ENCODE measurements around the gene CREB3L2.

Gene CREB3L2

GRCh38 chr7:137950263-137950621 lies 51.6 kb downstream of the CREB3L2 start:
- DNase-seq: no peak

- no peak for DNase-seq
These were observed 52.2 kb downstream of the CREB3L2 start for GRCh38 chr7:137949416-137950262.

- no peak for DNase-seq
These were observed 53.0 kb downstream of the CREB3L2 start for GRCh38 chr7:137948845-137949330.

- no peak for DNase-seq
These were observed 53.6 kb downstream of the CREB3L2 start for GRCh38 chr7:137948083-137948844.

- DNase-seq: no peak
These were observed 54.8 kb downstream of the CREB3L2 start for GRCh38 chr7:137947046-137947445.

- no peak for DNase-seq
These were observed 55.9 kb downstream of the CREB3L2 start for GRCh38 chr7:137946011-137946410.

GRCh38 chr7:137944168-137944567 lies 57.7 kb downstream of the CREB3L2 start:
- DNase-seq: peak; percentile 68

- peak; percentile 73 for DNase-seq
These were observed 58.7 kb downstream of the CREB3L2 start for GRCh38 chr7:137943132-137943551.

- DNase-seq: no peak
These were observed 59.3 kb downstream of the CREB3L2 start for GRCh38 chr7:137942484-137943115.

- peak; percentile 81 for DNase-seq
These were observed 61.0 kb downstream of the CREB3L2 start for GRCh38 chr7:137940656-137941518.

GRCh38 chr7:137940218-137940617 lies 61.7 kb downstream of the CREB3L2 start:
- no peak for DNase-seq

- peak; percentile 48 for DNase-seq
These were observed 64.7 kb downstream of the CREB3L2 start for GRCh38 chr7:137937202-137937560.

GRCh38 chr7:137936509-137937201 lies 65.2 kb downstream of the CREB3L2 start:
- DNase-seq: no peak

GRCh38 chr7:137935884-137936508 lies 65.9 kb downstream of the CREB3L2 start:
- no peak for DNase-seq

- DNase-seq: no peak
These were observed 66.7 kb downstream of the CREB3L2 start for GRCh38 chr7:137934941-137935883.

- no peak for DNase-seq
These were observed 67.6 kb downstream of the CREB3L2 start for GRCh38 chr7:137934176-137934826.

GRCh38 chr7:137933270-137934017 lies 68.4 kb downstream of the CREB3L2 start:
- DNase-seq: peak; percentile 69

GRCh38 chr7:137932881-137933269 lies 69.0 kb downstream of the CREB3L2 start:
- peak; percentile 62 for DNase-seq

- no peak for DNase-seq
These were observed 70.1 kb downstream of the CREB3L2 start for GRCh38 chr7:137931823-137932222.

Data from fibroblast of skin of abdomen (primary cell).